ENCODE results near the gene HHAT.

The HHAT gene

GRCh38 chr1:210617293-210617692 is 288.6 kb downstream of the HHAT start:
- DNase-seq, result no peak

GRCh38 chr1:210618369-210618768 is 289.7 kb downstream of the HHAT start:
- no peak for DNase-seq

- no peak for DNase-seq
These were observed 292.3 kb downstream of the HHAT start for GRCh38 chr1:210620867-210621488.

GRCh38 chr1:210621712-210622111 is 293.0 kb downstream of the HHAT start:
- DNase-seq, result no peak

GRCh38 chr1:210624722-210625121 is 296.0 kb downstream of the HHAT start:
- DNase-seq, result no peak

- no peak for DNase-seq
These were observed 297.0 kb downstream of the HHAT start for GRCh38 chr1:210625715-210626114.

GRCh38 chr1:210626341-210626740 is 297.6 kb downstream of the HHAT start:
- DNase-seq, result no peak

GRCh38 chr1:210627755-210628154 is 299.1 kb downstream of the HHAT start:
- DNase-seq, result no peak

GRCh38 chr1:210629276-210629675 is 300.6 kb downstream of the HHAT start:
- DNase-seq, result no peak

- no peak for DNase-seq
These were observed 302.7 kb downstream of the HHAT start for GRCh38 chr1:210631399-210631798.

- no peak for DNase-seq
These were observed 304.4 kb downstream of the HHAT start for GRCh38 chr1:210633140-210633539.

GRCh38 chr1:210633636-210634035 is 304.9 kb downstream of the HHAT start:
- DNase-seq, result no peak

- DNase-seq, result no peak
These were observed 306.4 kb downstream of the HHAT start for GRCh38 chr1:210635108-210635507.

GRCh38 chr1:210641582-210641981 is 312.9 kb downstream of the HHAT start:
- no peak for DNase-seq

GRCh38 chr1:210645582-210646257 is 317.0 kb downstream of the HHAT start:
- DNase-seq, result no peak

- DNase-seq, result no peak
These were observed 317.5 kb downstream of the HHAT start for GRCh38 chr1:210646258-210646616.

- DNase-seq, result no peak
These were observed 319.0 kb downstream of the HHAT start for GRCh38 chr1:210647406-210648333.

GRCh38 chr1:210648588-210649269 is 320.0 kb downstream of the HHAT start:
- no peak for DNase-seq

GRCh38 chr1:210650403-210650802 is 321.7 kb downstream of the HHAT start:
- DNase-seq, result no peak

- no peak for DNase-seq
These were observed 323.7 kb downstream of the HHAT start for GRCh38 chr1:210652329-210652954.

- no peak for DNase-seq
These were observed 325.1 kb downstream of the HHAT start for GRCh38 chr1:210653771-210654170.

- no peak for DNase-seq
These were observed 325.7 kb downstream of the HHAT start for GRCh38 chr1:210654176-210654981.

Data from activated T-cell treated with anti-CD3 and anti-CD28 coated beads for 4 hours (primary cell).